ENCODE data around the gene TMEM59L. TPM values are rescaled to one million over a fixed set of nuclear protein-coding genes. Genes with fewer than 3 reads are reported as not detected.
A peak's percentile ranks its signal among the peaks of the same experiment; 100 is the strongest.

The TMEM59L gene
- total RNA-seq, 1 donor from 2014 or later = 0.11 TPM

DNA sequence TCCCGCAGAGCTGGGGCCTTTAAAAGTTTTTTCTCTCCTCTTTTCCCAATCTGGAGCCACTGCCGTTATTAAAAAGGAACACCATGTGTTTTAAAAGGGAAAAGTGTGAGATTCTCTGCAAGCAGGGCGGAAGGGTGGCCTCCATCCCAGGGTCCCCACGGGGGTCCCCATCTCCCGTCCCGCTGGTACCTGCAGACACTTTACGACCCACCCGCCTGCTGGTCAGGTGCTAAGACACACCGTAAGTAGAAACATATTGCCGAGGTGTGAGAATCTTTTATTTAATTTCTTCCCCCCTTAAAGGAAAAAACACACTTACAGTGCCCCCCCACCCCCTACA lies 7.9 kb upstream of the TMEM59L start:
- no peak for TF ChIP-seq EZH2phosphoT487 (IDR thresholded peaks at IDR 0.05)
- no peak for TF ChIP-seq EZH2 (IDR thresholded peaks at IDR 0.05)
- TF ChIP-seq, protein P1, sequence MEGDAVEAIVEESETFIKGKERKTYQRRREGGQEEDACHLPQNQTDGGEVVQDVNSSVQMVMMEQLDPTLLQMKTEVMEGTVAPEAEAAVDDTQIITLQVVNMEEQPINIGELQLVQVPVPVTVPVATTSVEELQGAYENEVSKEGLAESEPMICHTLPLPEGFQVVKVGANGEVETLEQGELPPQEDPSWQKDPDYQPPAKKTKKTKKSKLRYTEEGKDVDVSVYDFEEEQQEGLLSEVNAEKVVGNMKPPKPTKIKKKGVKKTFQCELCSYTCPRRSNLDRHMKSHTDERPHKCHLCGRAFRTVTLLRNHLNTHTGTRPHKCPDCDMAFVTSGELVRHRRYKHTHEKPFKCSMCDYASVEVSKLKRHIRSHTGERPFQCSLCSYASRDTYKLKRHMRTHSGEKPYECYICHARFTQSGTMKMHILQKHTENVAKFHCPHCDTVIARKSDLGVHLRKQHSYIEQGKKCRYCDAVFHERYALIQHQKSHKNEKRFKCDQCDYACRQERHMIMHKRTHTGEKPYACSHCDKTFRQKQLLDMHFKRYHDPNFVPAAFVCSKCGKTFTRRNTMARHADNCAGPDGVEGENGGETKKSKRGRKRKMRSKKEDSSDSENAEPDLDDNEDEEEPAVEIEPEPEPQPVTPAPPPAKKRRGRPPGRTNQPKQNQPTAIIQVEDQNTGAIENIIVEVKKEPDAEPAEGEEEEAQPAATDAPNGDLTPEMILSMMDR (IDR thresholded peaks at IDR 0.05) = no peak
- peaks cover 14% of the 10 kb centered on the region for H3K4me1 Mint-ChIP-seq
- H3K27me3 Mint-ChIP-seq (ENCODE audit: insufficient read depth, low read depth) = peaks cover 71% of the 10 kb centered on the region

DNA sequence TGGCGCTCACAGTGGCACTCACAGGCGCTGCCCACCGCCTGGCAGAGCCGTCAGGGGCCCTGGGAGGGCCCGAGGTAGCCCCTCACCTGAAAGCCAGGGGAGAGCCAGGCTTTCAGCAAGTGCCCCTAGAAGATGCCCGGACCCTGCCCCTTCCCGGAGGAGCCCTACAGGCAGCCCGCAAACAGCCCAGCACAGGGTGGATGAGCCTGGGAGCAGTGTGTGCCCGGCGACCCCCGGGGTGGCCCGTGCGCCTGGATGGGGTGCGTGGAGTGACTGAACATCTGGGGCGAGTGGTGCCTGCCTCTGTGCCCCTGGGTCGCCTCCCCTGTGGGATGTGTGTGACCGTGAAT lies 7.5 kb upstream of the TMEM59L start:
- H3K27me3 Mint-ChIP-seq (ENCODE audit: insufficient read depth, low read depth) = peaks cover 68% of the 10 kb centered on the region
- peaks cover 2% of the 10 kb centered on the region for H3K36me3 Mint-ChIP-seq
- H3K9ac ChIP-seq = no peak overlapping the region
- H3K36me3 ChIP-seq = no peaks in the 10 kb centered on the region
- H3K4me2 ChIP-seq = peak overlapping the region; percentile 57
- TF ChIP-seq EZH2 (IDR thresholded peaks at IDR 0.05) (no peak), EZH2phosphoT487 (IDR thresholded peaks at IDR 0.05) (peak; percentile 26)
- no peak overlapping the region for H3K4me3 ChIP-seq
- no peak overlapping the region for H3K27ac ChIP-seq
- peak overlapping the region; percentile 74 for H3K27ac Mint-ChIP-seq
- H3K9me3 Mint-ChIP-seq = peaks cover 2% of the 10 kb centered on the region
- DNase-seq (ENCODE audit: low spot score) = no peak
- no peaks in the 10 kb centered on the region for H3K79me2 ChIP-seq (ENCODE audit: low read depth)
- peaks cover 23% of the 10 kb centered on the region for H3K4me1 ChIP-seq
- H3K4me1 Mint-ChIP-seq = peaks cover 14% of the 10 kb centered on the region
- H4K20me1 ChIP-seq (ENCODE audit: low read depth) = peaks cover 69% of the 10 kb centered on the region
- H3K9me3 ChIP-seq (ENCODE audit: low read depth) = no peaks in the 10 kb centered on the region
- no peak overlapping the region for H2AFZ ChIP-seq (replicated peaks)
- H3F3A ChIP-seq (ENCODE audit: low read depth) = peaks cover 49% of the 10 kb centered on the region
- H3K27me3 ChIP-seq = peaks cover 98% of the 10 kb centered on the region
- H3K4me3 Mint-ChIP-seq = peak overlapping the region; percentile 78

More for the DNA sequence above, 7.9 kb upstream of the TMEM59L start:
- H3K4me2 ChIP-seq = peak overlapping the region; percentile 60
- peaks cover 98% of the 10 kb centered on the region for H3K27me3 ChIP-seq
- no peaks in the 10 kb centered on the region for H3K9me3 ChIP-seq (ENCODE audit: low read depth)
- H3K36me3 Mint-ChIP-seq = peaks cover 2% of the 10 kb centered on the region
- no peaks in the 10 kb centered on the region for H3K79me2 ChIP-seq (ENCODE audit: low read depth)
- no peak overlapping the region for H3K9ac ChIP-seq
- no peaks in the 10 kb centered on the region for H3K36me3 ChIP-seq
- H3K4me1 ChIP-seq = peaks cover 21% of the 10 kb centered on the region
- H3K27ac ChIP-seq = no peak overlapping the region
- no peak overlapping the region for H2AFZ ChIP-seq (replicated peaks)
- peaks cover 45% of the 10 kb centered on the region for H3F3A ChIP-seq (ENCODE audit: low read depth)
- H3K9me3 Mint-ChIP-seq = peaks cover 2% of the 10 kb centered on the region
- DNase-seq (ENCODE audit: low spot score) = no peak
- no peak overlapping the region for H3K27ac Mint-ChIP-seq
- H4K20me1 ChIP-seq (ENCODE audit: low read depth) = peaks cover 65% of the 10 kb centered on the region
- H3K4me3 Mint-ChIP-seq = peak overlapping the region; percentile 43
- H3K4me3 ChIP-seq = no peak overlapping the region

DNA sequence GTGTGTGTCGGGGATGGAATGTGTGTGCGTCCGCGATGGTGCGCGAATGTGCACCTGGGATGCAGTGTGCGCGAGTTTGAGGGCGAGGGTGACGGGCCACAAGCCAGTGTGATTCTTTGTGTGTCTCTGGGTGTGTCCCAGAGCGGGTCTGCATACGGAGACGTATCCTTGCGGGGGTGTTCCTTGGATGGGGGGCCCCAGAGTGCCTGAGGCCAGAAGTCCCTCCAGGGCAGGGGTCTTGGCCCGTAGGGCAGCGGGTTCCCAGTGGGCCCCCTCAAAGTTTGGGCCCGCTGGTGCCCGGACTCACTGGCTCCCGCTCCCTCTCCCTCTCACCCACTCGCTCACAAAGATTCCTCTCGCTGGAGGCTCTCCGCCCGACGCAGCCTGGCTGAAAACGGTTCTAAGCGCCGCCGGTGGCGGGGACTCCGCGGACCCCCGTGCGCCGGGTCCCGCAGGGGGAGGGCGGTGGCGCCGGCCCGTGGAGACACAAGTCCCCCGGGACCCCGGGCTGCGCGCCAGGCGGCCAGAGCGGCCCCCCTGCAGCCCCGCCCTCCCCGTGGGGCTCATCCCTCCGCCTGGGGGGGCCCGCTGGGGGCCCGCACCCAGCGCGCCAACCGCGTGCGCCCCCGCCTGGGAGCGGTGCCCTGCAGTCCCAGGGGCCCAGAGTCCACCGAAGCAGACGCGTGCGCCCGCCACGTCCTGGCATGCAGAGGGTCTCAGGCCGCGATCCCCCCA lies 7.0 kb upstream of the TMEM59L start:
- H3K36me3 ChIP-seq = no peaks in the 10 kb centered on the region
- TF ChIP-seq EZH2phosphoT487 (IDR thresholded peaks at IDR 0.05) (peak; percentile 96), EZH2 (IDR thresholded peaks at IDR 0.05) (peak; percentile 99)
- TF ChIP-seq, protein P1 (IDR thresholded peaks at IDR 0.05) = no peak
- H3K9ac ChIP-seq = no peak overlapping the region
- no peak overlapping the region for H3K27ac ChIP-seq
- Mint-ChIP-seq H3K4me3 (peak overlapping the region; percentile 78), H3K4me1 (peaks cover 14% of the 10 kb centered on the region), H3K27ac (peak overlapping the region; percentile 74), H3K27me3 (ENCODE audit: insufficient read depth, low read depth) (peaks cover 67% of the 10 kb centered on the region), H3K36me3 (peaks cover 2% of the 10 kb centered on the region), H3K9me3 (peaks cover 2% of the 10 kb centered on the region)
- peaks cover 74% of the 10 kb centered on the region for H4K20me1 ChIP-seq (ENCODE audit: low read depth)
- H3F3A ChIP-seq (ENCODE audit: low read depth) = peaks cover 54% of the 10 kb centered on the region
- H3K27me3 ChIP-seq = peaks cover 98% of the 10 kb centered on the region
- H3K79me2 ChIP-seq (ENCODE audit: low read depth) = no peaks in the 10 kb centered on the region
- no peaks in the 10 kb centered on the region for H3K9me3 ChIP-seq (ENCODE audit: low read depth)
- no peak overlapping the region for H2AFZ ChIP-seq (replicated peaks)
- peaks cover 28% of the 10 kb centered on the region for H3K4me1 ChIP-seq
- H3K4me3 ChIP-seq = no peak overlapping the region
- H3K4me2 ChIP-seq = peak overlapping the region; percentile 57
- peak; percentile 47 for DNase-seq (ENCODE audit: low spot score)

Data from neural progenitor cell (in vitro differentiated cells).